Fibroblast of villous mesenchyme (primary cell): ENCODE results near the gene CACNG8. TPM values are rescaled to one million over a fixed set of nuclear protein-coding genes. Genes with fewer than 3 reads are reported as not detected.

Source experiments
- DNase-seq: peaks from one replicate; pipeline ENCODE4 v3.0.0-alpha.2; 2010; ENCODE audit warnings: low read depth
- H3K4me3 ChIP-seq: 2 replicates; pipeline ENCODE4 v1.5.1; 2011; ENCODE audit warnings: low read depth, mild to moderate bottlenecking, low read length
- CTCF ChIP-seq: IDR thresholded peaks from 2 replicates; pipeline ENCODE4 v1.5.1; 2012; ENCODE audit warnings: low read depth, mild to moderate bottlenecking, low read length; ENCODE audit not compliant: insufficient read depth
- total RNA-seq: library from RNA; depleted of rRNA; stranded (reverse); fragments of >200 nt; gene quantifications from 2 replicates; pipeline ENCODE4 v1.2.3, GENCODE V29; 2012

Gene CACNG8
- under 0.01 TPM in 1 of 2 replicates, not detected in the other for total RNA-seq

DNA sequence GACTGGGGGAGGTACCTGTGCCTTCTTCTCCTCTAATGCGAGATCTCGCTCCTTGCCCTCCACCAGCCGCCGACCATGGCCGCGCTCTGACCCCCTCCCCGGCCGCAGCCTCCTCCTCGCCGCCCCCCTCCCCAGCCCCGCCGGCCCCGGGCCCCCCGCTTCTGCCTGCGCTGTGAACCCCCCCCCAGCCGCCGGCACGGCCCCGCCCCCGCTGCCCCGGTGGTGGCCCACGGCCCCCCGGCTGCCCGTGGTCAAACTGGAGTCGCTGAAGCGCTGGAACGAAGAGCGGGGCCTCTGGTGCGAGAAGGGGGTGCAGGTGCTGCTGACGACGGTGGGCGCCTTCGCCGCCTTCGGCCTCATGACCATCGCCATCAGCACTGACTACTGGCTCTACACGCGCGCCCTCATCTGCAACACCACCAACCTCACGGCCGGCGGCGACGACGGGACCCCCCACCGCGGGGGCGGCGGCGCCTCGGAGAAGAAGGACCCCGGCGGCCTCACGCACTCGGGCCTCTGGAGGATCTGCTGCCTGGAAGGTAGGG is at the start of gene CACNG8:
Gene CACNG8 (plus strand): TSS at position 51 of the 545 bp plus-strand sequence.
- H3K4me3 ChIP-seq: peak within 1 kb of the TSS; percentile 21

DNA sequence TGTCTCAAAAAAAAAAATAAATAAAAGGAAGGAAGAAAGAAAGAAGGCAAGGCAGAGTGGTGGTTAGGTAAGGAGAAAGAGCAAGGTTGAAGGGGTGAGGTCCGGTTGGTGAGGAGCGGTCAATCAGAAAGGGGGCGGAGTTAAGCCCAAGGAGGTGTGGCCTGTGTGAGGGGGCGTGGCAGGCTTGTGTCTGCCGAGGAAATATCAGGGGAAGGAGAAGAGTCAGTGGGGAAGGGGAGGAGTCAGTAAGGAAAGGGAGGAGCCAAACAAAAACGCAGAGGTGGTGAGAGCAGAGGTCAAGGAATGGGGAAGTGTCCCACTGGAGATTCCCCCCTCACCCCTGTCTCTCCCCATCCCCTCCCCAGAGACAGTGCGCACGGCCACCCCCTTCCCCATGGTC is 47.7 kb upstream of the CACNG8 start:
- H3K4me3 ChIP-seq: no peak overlapping the region
- no peak for DNase-seq
- TF ChIP-seq CTCF: no peak

More for the DNA sequence above, at the start of gene CACNG8:
- DNase-seq: no peak
- TF ChIP-seq CTCF: no peak

DNA sequence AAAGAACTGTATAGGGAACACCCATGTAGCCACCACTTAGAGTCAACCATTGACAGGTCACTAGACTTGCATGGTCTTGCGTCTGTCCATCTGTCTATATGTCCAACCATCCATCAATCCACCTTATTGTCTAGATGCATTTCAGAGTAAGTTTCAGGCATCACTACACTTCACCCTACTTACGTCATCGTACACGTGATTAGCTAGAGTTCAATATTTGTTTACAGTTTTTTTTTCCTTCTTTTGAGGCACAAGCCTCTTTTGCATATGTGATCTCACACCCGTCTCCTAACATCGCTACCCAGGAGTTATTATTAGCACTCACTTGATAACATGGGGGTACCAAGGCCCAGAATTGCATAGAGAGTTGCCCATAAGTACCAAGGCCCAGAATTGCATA is 46.7 kb upstream of the CACNG8 start:
- no peak overlapping the region for H3K4me3 ChIP-seq
- DNase-seq: no peak
- TF ChIP-seq CTCF: no peak

DNA sequence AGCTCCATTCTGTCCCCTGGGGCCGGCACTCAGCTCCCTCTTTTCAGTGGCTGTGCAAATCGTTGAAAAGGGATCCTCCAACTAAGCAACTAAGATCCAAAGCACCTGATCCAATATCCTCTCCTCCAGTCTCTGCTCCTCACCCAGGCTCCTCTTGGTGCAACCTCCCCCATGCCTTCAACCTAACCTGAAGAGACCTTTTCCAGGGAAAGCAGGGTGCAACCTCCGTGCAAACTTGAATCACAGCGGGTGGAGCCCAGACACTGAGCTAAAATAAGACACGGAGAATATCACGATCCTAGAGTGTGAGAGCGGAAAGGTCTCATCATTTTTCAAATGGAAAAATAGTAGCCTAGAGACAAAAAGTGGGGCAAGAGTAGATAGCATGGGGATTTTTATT is 45.4 kb upstream of the CACNG8 start:
- DNase-seq: no peak
- no peak overlapping the region for H3K4me3 ChIP-seq
- no peak for TF ChIP-seq CTCF

DNA sequence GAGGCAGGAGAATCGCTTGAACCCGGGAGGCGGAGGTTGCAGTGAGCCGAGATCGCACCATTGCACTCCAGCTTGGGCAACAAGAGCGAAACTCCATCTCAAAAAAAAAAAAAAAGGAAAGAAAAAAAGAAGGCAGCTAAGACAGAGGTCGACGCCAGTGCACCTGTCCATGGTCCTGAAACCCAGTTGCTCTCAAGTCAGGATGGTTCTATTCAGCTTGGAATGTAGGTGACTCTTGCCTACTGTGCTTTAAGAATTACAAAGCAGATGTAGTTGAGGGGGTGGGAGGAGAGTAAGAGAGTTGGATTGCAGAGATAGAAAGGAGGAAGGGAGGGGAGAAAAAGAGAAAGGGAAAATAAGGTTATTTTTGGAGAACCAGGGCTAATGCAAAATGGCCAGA is 35.0 kb upstream of the CACNG8 start:
- no peak overlapping the region for H3K4me3 ChIP-seq
- no peak for TF ChIP-seq CTCF
- peak; percentile 72 for DNase-seq

GRCh38 chr19:53936029-53936428 is 26.7 kb upstream of the CACNG8 start:
- TF ChIP-seq CTCF: no peak
- no peak overlapping the region for H3K4me3 ChIP-seq
- no peak for DNase-seq
